Right lobe of liver (tissue), 6 donors: ENCODE measurements around the gene ING3. TPM values are rescaled to one million over a fixed set of nuclear protein-coding genes. Genes with fewer than 3 reads are reported as not detected.

Experiments used
- ATAC-seq, 4 donors: fragments of 200-7000 bp; cut with Tn5 transposase; one replicate each; pipeline ENCODE4 v1.9.1; 2020; ENCODE audit warnings: mild to moderate bottlenecking in 4 of 4, moderate library complexity in 4 of 4
- DNase-seq, 3 donors: peaks; one replicate each; pipeline ENCODE4 v3.0.0-alpha.2; 2020
- H3K27ac ChIP-seq, 3 donors: fragments of 200-600 bp; one replicate each; pipeline ENCODE4 v1.8.0; 2022
- H3K27me3 ChIP-seq, 2 donors: fragments of 200-600 bp; one replicate each; pipeline ENCODE4 v1.8.0; 2022
- H3K36me3 ChIP-seq, 4 donors: fragments of 200-600 bp; sonication (generic) in 1 of 4; one replicate each; pipeline versions ENCODE4 v1.5.1 to v1.8.0; 2017 to 2022; ENCODE audit warnings: control low read depth in 1 of 4
- H3K4me1 ChIP-seq, 4 donors: fragments of 200-600 bp; sonication (generic) in 1 of 4; one replicate each; pipeline versions ENCODE4 v1.5.1 to v1.8.0; 2017 to 2022; ENCODE audit warnings: control low read depth in 1 of 4
- H3K4me3 ChIP-seq, 3 donors: fragments of 200-600 bp; one replicate each; pipeline ENCODE4 v1.8.0; 2022
- H3K9me3 ChIP-seq, 4 donors: fragments of 200-600 bp; sonication (generic) in 1 of 4; one replicate each; pipeline versions ENCODE4 v1.5.1 to v1.8.0; 2017 to 2022; ENCODE audit warnings: control low read depth in 1 of 4
- POLR2A ChIP-seq: fragments of 450-650 bp; IDR thresholded peaks from one replicate; pipeline ENCODE4 v1.6.1; 2017; ENCODE audit warnings: antibody characterized with exemption, mild to moderate bottlenecking
- WGBS: methylation state at CpG from one replicate; pipeline ENCODE4 v1.1.6; 2018; ENCODE audit warnings: low coverage, low lambda C conversion rate; ENCODE audit not compliant: insufficient coverage; ENCODE audit errors: missing lambda C conversion rate; 5-methylcytosine and 5-hydroxymethylcytosine counted together
- intact Hi-C, 2 donors: fragments of 100-400 bp; cut with DNase I; formaldehyde crosslinking; loops; one replicate each; pipeline versions ENCODE4 v1.11.2 to v1.14.1; 2022
- total RNA-seq, 6 experiments: library from RNA; depleted of rRNA in 2 of 6; stranded (reverse); fragments of >200 nt in 2 of 6; fragmentation: NEBNext Ultra II Directional in 3 of 6; extraction: Animal tissue kit (Norgen Biotek cat#: 25700) in 3 of 6; gene quantifications; one replicate each; pipeline versions ENCODE4 v1.1.0 to v1.2.4, GENCODE V29; 2016 to 2023
- TF ChIP-seq, protein P1 (sequence below), 4 donors: fragments of 200-600 bp in 3 of 4; fragments of 450-650 bp in 1 of 4; IDR thresholded peaks; one replicate each; pipeline versions ENCODE4 v1.5.1 to v1.8.0; 2016 to 2022; ENCODE audit warnings: antibody characterized with exemption in 4 of 4, mild to moderate bottlenecking in 2 of 4
- donor health status: DM: no; HTN: yes; CAD: no.
- donor health status: DM: no; HTN: no; CAD: no.
- donor health status: DM: no; HTN: no; CAD: no.
- donor health status: DM: no; HTN: yes; CAD: no.
- donor health status: DM: no; HTN: yes; CAD: no.

ING3 gene
- total RNA-seq, 6 experiments from 2014 or later, result 4.5 to 6.5 (median 6.2) TPM

DNA sequence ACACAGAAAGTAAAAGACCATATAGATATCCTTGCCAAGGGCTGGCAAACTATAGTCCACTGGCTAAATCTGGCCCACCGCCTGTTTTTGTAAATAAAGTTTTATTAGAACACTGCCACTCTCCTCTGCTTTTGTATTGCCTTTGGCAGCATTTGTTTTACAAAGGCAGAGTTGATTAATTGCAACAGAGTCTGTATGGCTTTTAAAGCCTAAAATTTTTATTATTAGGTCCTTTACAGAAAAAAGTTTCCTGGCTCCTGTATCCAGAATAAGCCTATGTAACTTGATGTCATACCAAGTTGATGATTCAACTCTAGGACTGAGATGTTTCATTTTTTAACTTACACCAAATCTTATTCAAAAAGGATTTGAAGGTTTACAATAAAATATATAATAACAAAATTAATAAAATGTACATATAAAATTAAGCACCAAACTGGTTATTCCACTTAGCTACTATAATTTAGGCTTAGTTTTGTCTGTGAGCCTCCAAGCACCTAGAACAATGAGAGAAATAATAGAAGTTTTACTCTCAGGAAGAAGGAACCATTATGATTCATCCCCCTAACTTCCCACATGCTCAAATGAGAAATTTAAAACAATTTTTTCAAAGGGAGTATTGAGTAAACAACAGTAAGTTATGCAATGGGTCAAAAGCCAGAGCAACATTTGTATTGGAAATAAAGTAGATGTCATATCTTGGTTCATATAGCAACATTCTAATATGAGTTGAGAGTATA, 69.8 kb downstream of the ING3 start:
- 100% methylated on average over 1 of the region's 1 CpG for WGBS

DNA sequence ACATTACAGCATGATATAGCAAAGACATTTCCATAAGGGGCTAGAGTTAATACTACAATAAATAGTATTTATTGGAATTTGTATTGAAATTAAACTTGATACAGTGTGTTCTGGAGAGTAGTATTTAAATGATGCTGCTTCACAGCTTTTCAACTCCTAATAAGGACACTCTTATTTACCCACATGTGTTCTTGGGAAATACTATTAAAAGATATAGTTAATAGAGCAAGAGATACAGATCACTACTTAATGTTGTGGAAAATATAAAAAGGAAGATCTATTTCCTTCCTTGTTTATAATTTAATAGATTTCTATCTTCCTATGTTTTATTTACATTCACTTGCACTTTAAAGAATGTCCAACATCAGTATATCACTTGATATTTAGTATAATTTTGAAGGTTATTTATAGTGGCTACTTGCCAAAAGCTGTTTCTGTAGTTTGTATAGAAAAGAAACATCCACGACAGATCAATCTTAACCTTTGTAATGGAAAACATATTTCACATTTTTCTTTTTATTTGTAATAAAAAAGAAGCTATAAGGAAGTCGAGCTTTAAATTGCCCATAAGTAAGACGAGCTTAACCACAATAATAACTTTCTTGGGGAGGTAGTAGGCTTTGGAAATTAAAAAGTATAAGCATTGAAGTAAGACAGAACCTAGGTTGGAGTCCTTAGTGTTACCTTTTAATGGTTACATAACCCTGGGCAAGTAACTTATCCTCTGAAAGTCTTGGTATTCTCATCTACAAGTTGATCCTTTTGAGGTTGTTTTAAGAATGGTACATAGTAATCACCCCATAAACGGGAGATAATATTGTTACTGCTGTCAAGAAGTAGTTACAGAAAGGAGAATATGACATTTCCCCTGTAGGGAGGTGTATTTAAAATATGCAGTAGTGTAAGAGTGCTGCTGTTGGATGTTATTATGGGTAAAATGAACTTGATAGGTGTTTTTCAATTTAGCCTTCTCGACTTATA, 70.7 kb downstream of the ING3 start:
- H3K4me1 ChIP-seq, result peaks cover 0 to 36% (median 5%) of the 10 kb centered on the region in 4 donors
- DNase-seq, result no peak
- intact Hi-C loops, result no loop called here

More for the DNA sequence above, 69.8 kb downstream of the ING3 start:
- DNase-seq (no peak), ATAC-seq (peak; percentile 52 to 69 (median 60))
- Histone ChIP-seq H3K27ac (peak overlapping the region; percentile 7 to 54 (median 41)), H3K4me3 (no peak overlapping the region), H3K27me3 (no peaks in the 10 kb centered on the region), H3K4me1 (peaks cover 0 to 36% (median 5%) of the 10 kb centered on the region in 4 donors), H3K9me3 (no peaks in the 10 kb centered on the region), H3K36me3 (no peaks in the 10 kb centered on the region)
- intact Hi-C loops, result no loop called here
- TF ChIP-seq POLR2A, result no peak
- TF ChIP-seq, protein P1, sequence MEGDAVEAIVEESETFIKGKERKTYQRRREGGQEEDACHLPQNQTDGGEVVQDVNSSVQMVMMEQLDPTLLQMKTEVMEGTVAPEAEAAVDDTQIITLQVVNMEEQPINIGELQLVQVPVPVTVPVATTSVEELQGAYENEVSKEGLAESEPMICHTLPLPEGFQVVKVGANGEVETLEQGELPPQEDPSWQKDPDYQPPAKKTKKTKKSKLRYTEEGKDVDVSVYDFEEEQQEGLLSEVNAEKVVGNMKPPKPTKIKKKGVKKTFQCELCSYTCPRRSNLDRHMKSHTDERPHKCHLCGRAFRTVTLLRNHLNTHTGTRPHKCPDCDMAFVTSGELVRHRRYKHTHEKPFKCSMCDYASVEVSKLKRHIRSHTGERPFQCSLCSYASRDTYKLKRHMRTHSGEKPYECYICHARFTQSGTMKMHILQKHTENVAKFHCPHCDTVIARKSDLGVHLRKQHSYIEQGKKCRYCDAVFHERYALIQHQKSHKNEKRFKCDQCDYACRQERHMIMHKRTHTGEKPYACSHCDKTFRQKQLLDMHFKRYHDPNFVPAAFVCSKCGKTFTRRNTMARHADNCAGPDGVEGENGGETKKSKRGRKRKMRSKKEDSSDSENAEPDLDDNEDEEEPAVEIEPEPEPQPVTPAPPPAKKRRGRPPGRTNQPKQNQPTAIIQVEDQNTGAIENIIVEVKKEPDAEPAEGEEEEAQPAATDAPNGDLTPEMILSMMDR (IDR thresholded peaks at IDR 0.05), result no peak

DNA sequence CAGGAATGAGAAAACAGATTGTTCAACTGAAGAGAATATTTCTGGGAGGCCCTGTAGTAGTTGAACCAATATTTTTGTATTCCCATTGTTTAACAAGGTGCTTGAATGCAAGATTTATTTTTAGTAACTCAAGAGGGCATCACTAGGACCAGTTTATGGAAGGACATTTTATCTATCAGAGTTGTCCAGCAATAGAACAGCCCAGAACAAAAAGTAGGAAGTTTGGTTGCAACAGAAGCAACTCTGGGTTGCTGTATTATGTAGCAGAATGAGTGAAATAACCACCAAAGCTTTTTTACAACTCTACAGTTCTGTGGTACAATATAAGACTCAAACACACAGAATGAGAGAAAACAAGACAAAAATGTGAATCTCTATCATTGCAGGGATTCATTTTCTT, 72.6 kb downstream of the ING3 start:
- Histone ChIP-seq H3K9me3 (no peaks in the 10 kb centered on the region), H3K36me3 (no peaks in the 10 kb centered on the region), H3K27ac (peak overlapping the region; percentile 1 to 51 (median 49)), H3K27me3 (no peaks in the 10 kb centered on the region), H3K4me1 (peaks cover 0 to 36% (median 5%) of the 10 kb centered on the region in 4 donors), H3K4me3 (no peak overlapping the region)
- ATAC-seq, result peak; percentile 18 to 47 (median 32)
- DNase-seq, result no peak
- intact Hi-C loops, result no loop called here
- TF ChIP-seq POLR2A, result no peak
- TF ChIP-seq, protein P1 (IDR thresholded peaks at IDR 0.05), result no peak

More for the DNA sequence above, 70.7 kb downstream of the ING3 start:
- no peak for TF ChIP-seq POLR2A
- TF ChIP-seq, protein P1 (IDR thresholded peaks at IDR 0.05), result no peak
- ATAC-seq, result peak; percentile 5 to 45 (median 14)
- no peaks in the 10 kb centered on the region for H3K27me3 ChIP-seq
- H3K4me3 ChIP-seq, result no peak overlapping the region
- H3K9me3 ChIP-seq, result no peaks in the 10 kb centered on the region
- H3K36me3 ChIP-seq, result no peaks in the 10 kb centered on the region
- peak overlapping the region; percentile 7 to 54 (median 41) for H3K27ac ChIP-seq
- 58% methylated on average over 5 of the region's 5 CpGs for WGBS

DNA sequence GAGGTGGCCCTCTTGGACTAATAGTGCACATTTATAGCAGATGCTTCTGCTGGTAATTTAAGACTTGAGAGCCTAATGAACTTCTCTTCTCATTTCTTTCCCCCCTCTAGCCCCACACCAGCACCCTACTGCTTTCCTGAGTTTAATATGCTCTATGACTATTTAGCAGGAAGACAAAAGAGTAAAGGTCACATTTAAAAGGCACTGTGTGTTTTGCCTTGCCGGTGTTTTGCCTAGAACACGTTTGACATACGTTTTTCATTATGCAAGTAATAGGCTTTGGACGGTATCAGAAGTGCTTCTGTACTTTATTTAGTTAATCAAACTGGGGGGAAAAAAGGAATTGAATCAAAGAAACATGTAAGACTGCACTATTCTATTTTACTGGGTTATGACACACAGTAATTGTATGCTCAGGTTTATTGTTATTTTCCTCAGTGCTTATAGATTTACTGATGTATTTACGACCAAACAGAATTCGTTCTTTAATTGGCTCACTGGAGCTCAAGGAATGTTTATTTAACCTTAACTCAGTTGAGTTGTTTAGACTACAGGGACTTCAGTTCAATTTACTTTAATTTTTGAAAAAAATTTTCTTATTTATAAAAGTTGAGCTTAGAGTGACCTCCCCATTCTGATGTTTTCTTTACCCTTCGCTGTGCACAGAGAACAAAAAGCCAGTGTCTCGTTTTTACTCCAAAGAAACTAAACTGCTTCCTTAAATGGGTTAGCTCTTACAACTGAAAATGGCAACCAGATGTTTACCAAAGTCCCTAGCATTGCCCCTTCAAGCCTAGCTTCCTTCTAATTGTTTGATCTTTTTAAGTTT, 73.3 kb downstream of the ING3 start:
- WGBS, result 23% methylated on average over 8 of the region's 8 CpGs
- ATAC-seq (peak; percentile 59 to 82 (median 68)), DNase-seq (no peak)
- H3K36me3 ChIP-seq, result no peaks in the 10 kb centered on the region
- H3K4me3 ChIP-seq, result no peak overlapping the region
- peaks cover 0 to 36% (median 5%) of the 10 kb centered on the region in 4 donors for H3K4me1 ChIP-seq
- no peaks in the 10 kb centered on the region for H3K27me3 ChIP-seq
- intact Hi-C loops, result no loop called here
- TF ChIP-seq, protein P1 (IDR thresholded peaks at IDR 0.05), result no peak
- TF ChIP-seq POLR2A, result no peak
- no peaks in the 10 kb centered on the region for H3K9me3 ChIP-seq
- peak overlapping the region; percentile 1 to 51 (median 49) for H3K27ac ChIP-seq
